ENCODE results near the gene PLEKHG5.

PLEKHG5 gene

DNA sequence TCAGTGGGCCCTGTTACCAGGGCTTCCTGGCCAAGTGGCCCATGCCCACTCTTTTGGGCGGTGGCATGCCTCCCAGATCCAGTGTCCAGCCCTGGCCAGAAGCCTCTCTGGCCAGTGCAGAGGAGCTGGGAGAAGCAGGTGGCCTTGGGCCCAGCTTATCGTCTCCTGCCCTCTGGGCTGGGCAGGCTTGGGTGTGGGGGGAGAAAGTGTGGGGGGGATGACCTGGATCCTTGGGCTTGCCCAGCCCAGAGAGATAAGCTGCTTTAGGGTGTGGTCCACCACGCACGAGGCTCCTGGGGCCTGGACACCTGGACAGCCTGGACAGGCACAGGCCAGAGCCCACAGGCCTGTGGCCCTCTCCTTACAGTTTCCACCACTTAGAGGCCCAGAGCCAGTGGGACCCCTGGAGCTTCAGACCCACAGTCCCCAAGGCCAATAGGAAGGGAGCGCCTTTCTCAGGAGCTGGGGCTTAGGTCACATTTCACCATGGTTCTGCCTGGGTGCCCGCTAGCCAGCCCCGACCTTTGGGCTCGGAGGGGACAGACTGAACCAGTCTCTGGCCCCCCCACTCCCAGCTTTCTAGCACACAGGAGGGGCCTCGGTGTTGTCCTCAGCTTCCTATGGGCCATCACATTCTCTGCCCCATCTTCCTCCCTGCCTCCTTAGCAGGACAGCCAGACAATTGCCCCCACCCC is 65.0 kb downstream of the PLEKHG5 start:
- no peak overlapping the region for H3K4me3 ChIP-seq (ENCODE audit: low read length)
- H3K9me3 ChIP-seq (ENCODE audit: control insufficient read depth, low read length) = no peaks in the 10 kb centered on the region
- peaks cover 43% of the 10 kb centered on the region for H3K4me1 ChIP-seq (ENCODE audit: control insufficient read depth, insufficient read depth, low read length)
- H3K27me3 ChIP-seq (ENCODE audit: control insufficient read depth, insufficient read depth, low read length) = peaks cover 77% of the 10 kb centered on the region
- no peak overlapping the region for H3K9ac ChIP-seq (ENCODE audit: low read length)
- no peaks in the 10 kb centered on the region for H3K36me3 ChIP-seq (ENCODE audit: control insufficient read depth, insufficient read depth, low read length)

- Histone ChIP-seq H3K4me1 (ENCODE audit: control insufficient read depth, insufficient read depth, low read length) (peaks cover 46% of the 10 kb centered on the region), H3K9ac (ENCODE audit: low read length) (no peak overlapping the region), H3K27me3 (ENCODE audit: control insufficient read depth, insufficient read depth, low read length) (peaks cover 79% of the 10 kb centered on the region), H3K4me3 (ENCODE audit: low read length) (no peak overlapping the region), H3K36me3 (ENCODE audit: control insufficient read depth, insufficient read depth, low read length) (no peaks in the 10 kb centered on the region), H3K9me3 (ENCODE audit: control insufficient read depth, low read length) (no peaks in the 10 kb centered on the region)
Measured at GRCh38 chr1:6425658-6426057, 65.8 kb downstream of the PLEKHG5 start.

DNA sequence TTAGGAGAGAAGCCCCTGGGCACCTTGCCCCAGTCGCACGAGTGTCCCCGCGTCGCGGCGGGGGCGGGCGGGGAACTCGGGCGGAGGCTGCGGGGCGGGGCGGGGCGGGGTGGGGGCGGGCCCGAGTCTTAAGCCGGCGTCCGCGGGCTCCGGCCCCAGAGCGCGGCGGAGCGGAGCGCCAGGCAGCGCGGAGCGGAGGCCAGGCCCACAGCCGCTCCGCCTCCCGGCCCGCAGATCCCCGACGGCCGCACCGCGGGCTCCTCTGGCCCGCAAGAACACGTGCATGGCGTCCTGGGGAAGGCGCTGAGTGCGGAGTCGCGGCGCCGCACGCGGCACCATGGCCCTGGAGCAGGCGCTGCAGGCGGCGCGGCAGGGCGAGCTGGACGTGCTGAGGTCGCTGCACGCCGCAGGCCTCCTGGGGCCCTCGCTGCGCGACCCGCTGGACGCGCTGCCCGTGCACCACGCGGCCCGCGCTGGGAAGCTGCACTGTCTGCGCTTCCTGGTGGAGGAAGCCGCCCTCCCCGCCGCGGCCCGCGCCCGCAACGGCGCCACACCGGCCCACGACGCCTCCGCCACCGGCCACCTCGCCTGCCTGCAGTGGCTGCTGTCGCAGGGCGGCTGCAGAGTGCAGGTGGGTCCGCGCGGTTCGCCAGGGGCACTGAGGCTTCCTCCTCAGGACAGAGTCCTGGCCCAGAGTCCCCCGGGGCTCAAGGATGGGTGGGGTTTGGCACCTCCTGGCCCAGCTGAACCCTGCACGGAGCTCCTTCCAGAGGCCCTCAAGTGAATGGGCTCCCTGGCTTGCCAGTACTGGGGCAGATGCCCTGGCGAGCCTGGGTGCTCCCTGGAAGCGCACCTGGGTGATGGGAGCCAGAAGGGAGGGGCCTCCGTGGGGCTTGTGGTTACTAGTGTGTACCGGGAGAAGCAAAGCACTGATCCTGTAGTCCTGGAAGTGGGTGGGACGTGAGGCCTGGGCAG is 66.6 kb downstream of the PLEKHG5 start, which contains the start of gene ESPN:
TSS of gene ESPN (plus strand) at position 158 of the 975 bp plus-strand sequence. CDS start at position 338, 180 bp downstream.
- Histone ChIP-seq H3K9me3 (ENCODE audit: control insufficient read depth, low read length) (no peaks in the 10 kb centered on the region), H3K4me3 (ENCODE audit: low read length) (no peak within 1 kb of the TSS), H3K27me3 (ENCODE audit: control insufficient read depth, insufficient read depth, low read length) (peaks cover 80% of the 10 kb centered on the region)

DNA sequence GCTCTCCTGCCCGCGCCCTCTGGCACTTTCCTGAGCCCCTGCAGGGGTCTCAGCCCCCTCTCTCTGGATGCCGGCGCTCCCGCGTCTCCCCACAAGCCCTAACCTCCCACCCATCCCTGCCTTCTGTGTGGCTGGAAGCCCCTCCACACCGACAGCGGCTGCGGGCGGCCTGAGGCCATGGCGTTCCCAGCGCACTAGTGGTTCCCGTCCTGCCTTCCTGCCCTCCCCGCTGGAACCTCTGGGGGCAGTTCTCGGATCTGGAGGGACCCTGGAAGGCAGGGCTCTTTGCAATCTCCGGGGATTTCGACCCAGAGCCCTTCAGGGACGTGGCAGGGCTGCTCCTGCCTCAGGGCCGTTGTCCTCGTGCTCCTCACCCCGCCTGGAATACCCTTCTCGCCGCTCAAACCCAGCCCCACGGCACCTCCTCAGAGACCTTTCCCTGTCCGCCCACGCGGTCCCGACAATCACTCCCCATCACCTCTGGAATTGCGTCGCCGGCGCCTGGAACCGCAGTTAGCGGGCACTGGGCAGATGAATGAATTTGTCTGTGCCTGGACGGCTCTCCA is 67.4 kb downstream of the PLEKHG5 start:
- Histone ChIP-seq H3K4me3 (ENCODE audit: low read length) (no peak overlapping the region), H3K4me1 (ENCODE audit: control insufficient read depth, insufficient read depth, low read length) (peaks cover 60% of the 10 kb centered on the region), H3K27me3 (ENCODE audit: control insufficient read depth, insufficient read depth, low read length) (peaks cover 83% of the 10 kb centered on the region), H3K9me3 (ENCODE audit: control insufficient read depth, low read length) (no peaks in the 10 kb centered on the region), H3K9ac (ENCODE audit: low read length) (no peak overlapping the region), H3K36me3 (ENCODE audit: control insufficient read depth, insufficient read depth, low read length) (no peaks in the 10 kb centered on the region)

More for the DNA sequence above, 66.6 kb downstream of the PLEKHG5 start, which contains the start of gene ESPN:
- Histone ChIP-seq H3K36me3 (ENCODE audit: control insufficient read depth, insufficient read depth, low read length) (no peaks in the 10 kb centered on the region), H3K4me1 (ENCODE audit: control insufficient read depth, insufficient read depth, low read length) (peaks cover 54% of the 10 kb centered on the region), H3K9ac (ENCODE audit: low read length) (no peak within 1 kb of the TSS)

GRCh38 chr1:6423321-6423999 is 68.0 kb downstream of the PLEKHG5 start:
- H3K4me1 ChIP-seq (ENCODE audit: control insufficient read depth, insufficient read depth, low read length) = peaks cover 66% of the 10 kb centered on the region
- H3K4me3 ChIP-seq (ENCODE audit: low read length) = no peak overlapping the region
- no peak overlapping the region for H3K9ac ChIP-seq (ENCODE audit: low read length)
- peaks cover 89% of the 10 kb centered on the region for H3K27me3 ChIP-seq (ENCODE audit: control insufficient read depth, insufficient read depth, low read length)
- no peaks in the 10 kb centered on the region for H3K36me3 ChIP-seq (ENCODE audit: control insufficient read depth, insufficient read depth, low read length)
- no peaks in the 10 kb centered on the region for H3K9me3 ChIP-seq (ENCODE audit: control insufficient read depth, low read length)

GRCh38 chr1:6421266-6421665 is 70.2 kb downstream of the PLEKHG5 start:
- peaks cover 96% of the 10 kb centered on the region for H3K27me3 ChIP-seq (ENCODE audit: control insufficient read depth, insufficient read depth, low read length)

DNA sequence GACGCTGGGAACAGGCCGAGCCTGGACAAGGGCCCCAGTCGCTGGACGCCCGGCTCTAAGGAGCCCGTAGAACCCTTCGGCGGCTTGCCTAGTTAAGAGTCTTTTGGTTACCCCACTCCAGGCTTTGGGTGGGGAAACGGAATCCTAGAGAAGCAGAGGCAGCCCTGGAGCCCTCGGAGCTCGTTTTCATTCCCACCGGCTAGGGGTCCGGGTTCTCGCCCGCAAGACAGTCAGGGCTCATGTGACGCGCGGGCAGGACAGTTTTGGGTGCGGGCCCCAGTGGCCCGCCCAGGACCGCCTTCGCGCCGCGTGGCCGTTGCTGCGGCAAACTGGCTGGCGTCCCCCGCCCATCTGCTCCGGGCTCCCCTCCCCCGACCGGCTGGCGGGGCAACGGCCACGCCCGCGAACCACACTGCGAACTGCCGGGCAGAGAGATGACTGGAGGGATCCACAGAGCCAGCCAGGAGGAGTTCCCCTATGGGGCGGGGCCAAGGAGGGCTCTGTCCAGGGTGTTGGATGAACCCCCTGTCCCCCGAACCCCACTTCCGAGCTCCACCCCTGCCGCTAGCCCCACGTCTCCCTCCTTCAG is 70.9 kb downstream of the PLEKHG5 start:
- H3K9ac ChIP-seq (ENCODE audit: low read length) = no peak overlapping the region
- peaks cover 96% of the 10 kb centered on the region for H3K27me3 ChIP-seq (ENCODE audit: control insufficient read depth, insufficient read depth, low read length)
- no peak overlapping the region for H3K4me3 ChIP-seq (ENCODE audit: low read length)
- H3K9me3 ChIP-seq (ENCODE audit: control insufficient read depth, low read length) = no peaks in the 10 kb centered on the region
- no peaks in the 10 kb centered on the region for H3K36me3 ChIP-seq (ENCODE audit: control insufficient read depth, insufficient read depth, low read length)
- peaks cover 44% of the 10 kb centered on the region for H3K4me1 ChIP-seq (ENCODE audit: control insufficient read depth, insufficient read depth, low read length)

More at GRCh38 chr1:6421266-6421665, 70.2 kb downstream of the PLEKHG5 start:
- Histone ChIP-seq H3K9me3 (ENCODE audit: control insufficient read depth, low read length) (no peaks in the 10 kb centered on the region), H3K9ac (ENCODE audit: low read length) (no peak overlapping the region), H3K36me3 (ENCODE audit: control insufficient read depth, insufficient read depth, low read length) (no peaks in the 10 kb centered on the region), H3K4me1 (ENCODE audit: control insufficient read depth, insufficient read depth, low read length) (peaks cover 51% of the 10 kb centered on the region), H3K4me3 (ENCODE audit: low read length) (no peak overlapping the region)

DNA sequence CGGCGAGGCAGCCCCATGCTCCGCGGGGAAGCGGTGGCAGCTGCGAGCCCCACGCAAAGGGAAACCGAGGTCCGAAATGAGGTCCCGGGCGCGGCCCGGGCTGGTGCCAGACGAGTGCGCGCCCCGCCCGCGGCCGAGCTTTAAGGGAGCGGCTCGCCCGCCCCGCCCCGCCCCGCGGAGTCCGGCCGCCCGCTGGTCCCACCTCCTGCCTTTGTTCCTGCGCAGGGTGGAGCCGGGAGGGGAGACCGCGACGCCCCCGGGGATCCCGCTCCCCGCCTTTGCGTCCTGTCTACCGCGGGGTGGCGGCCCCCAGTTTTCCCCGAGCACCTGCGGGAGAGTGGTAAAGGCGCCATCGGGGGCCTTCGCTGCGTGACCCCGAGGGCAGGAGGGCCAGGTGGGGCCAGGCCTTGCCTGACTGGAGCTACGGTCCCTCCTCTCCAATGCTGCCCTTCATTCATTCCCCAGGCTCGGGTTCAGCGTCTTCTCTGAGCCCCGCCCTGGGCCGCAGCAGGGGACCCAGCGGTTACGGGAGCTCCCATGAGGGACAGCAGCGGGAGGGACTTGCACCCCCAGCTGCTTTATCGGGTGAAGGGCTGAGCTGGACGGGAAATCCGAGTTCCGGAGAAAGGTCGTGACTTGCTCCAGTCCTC is 71.5 kb downstream of the PLEKHG5 start, which contains the start of gene HES2:
TSS of gene HES2 (minus strand) at position 116 of the 650 bp plus-strand sequence. CDS start at position 17, 99 bp downstream.
- no peaks in the 10 kb centered on the region for H3K9me3 ChIP-seq (ENCODE audit: control insufficient read depth, low read length)
- peaks cover 96% of the 10 kb centered on the region for H3K27me3 ChIP-seq (ENCODE audit: control insufficient read depth, insufficient read depth, low read length)
- H3K36me3 ChIP-seq (ENCODE audit: control insufficient read depth, insufficient read depth, low read length) = no peaks in the 10 kb centered on the region
- H3K9ac ChIP-seq (ENCODE audit: low read length) = no peak within 1 kb of the TSS
- no peak within 1 kb of the TSS for H3K4me3 ChIP-seq (ENCODE audit: low read length)
- H3K4me1 ChIP-seq (ENCODE audit: control insufficient read depth, insufficient read depth, low read length) = peaks cover 40% of the 10 kb centered on the region

- Histone ChIP-seq H3K27me3 (ENCODE audit: control insufficient read depth, insufficient read depth, low read length) (peaks cover 97% of the 10 kb centered on the region), H3K36me3 (ENCODE audit: control insufficient read depth, insufficient read depth, low read length) (no peaks in the 10 kb centered on the region), H3K4me3 (ENCODE audit: low read length) (no peak overlapping the region), H3K9me3 (ENCODE audit: control insufficient read depth, low read length) (no peaks in the 10 kb centered on the region), H3K9ac (ENCODE audit: low read length) (no peak overlapping the region), H3K4me1 (ENCODE audit: control insufficient read depth, insufficient read depth, low read length) (peaks cover 45% of the 10 kb centered on the region)
Measured at GRCh38 chr1:6419397-6419803, 72.1 kb downstream of the PLEKHG5 start.

DNA sequence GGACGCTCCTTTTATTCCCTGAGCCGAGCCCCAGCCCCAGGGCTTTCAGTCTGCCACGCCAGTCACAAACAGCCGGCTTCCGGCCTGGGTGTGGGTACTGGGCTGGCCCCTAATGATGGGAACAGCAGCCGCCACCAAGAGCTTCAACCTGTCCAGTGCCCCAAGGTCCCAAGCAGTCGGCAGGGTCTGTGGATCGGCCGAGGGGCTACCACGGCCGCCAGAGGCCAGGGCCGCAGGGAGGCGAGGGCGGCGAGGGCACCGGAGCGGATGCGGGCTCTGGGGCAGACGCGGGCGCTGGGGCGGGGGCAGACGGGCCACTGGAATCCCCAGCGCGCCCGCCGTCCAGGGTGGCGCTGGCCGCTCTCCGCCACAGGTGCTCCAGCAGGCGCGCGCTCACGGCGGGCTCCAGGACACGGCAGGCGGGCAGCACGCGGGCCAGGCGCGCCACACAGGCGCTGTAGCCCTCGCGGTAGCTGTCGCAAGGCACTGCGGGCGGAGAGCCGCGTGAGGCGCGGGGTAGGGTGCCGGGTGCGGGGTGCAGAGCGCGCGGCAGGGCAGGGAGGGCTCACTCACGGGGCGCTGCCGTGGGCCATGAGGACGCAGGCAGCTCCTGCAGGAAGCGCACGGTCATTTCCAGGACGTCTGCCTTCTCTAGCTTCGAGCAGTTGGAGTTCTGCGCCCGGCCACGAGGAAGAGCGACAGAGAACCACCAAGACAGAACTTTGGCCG is 72.6 kb downstream of the PLEKHG5 start:
- peaks cover 95% of the 10 kb centered on the region for H3K27me3 ChIP-seq (ENCODE audit: control insufficient read depth, insufficient read depth, low read length)
- no peaks in the 10 kb centered on the region for H3K9me3 ChIP-seq (ENCODE audit: control insufficient read depth, low read length)
- H3K9ac ChIP-seq (ENCODE audit: low read length) = no peak overlapping the region
- no peaks in the 10 kb centered on the region for H3K36me3 ChIP-seq (ENCODE audit: control insufficient read depth, insufficient read depth, low read length)
- peaks cover 44% of the 10 kb centered on the region for H3K4me1 ChIP-seq (ENCODE audit: control insufficient read depth, insufficient read depth, low read length)
- no peak overlapping the region for H3K4me3 ChIP-seq (ENCODE audit: low read length)
